Vagina (tissue), 2 donors: Measurements from ENCODE around the gene DNAJC19.

Source experiments
- POLR2A ChIP-seq, 2 donors: fragments of 450-650 bp; IDR thresholded peaks; one replicate each; pipeline ENCODE4 v1.6.1; 2017; ENCODE audit warnings: antibody characterized with exemption in 2 of 2, mild to moderate bottlenecking in 2 of 2, moderate library complexity in 2 of 2
- TF ChIP-seq, protein P1 (sequence below), 3 experiments: fragments of 450-650 bp in 2 of 3; fragments of 200-600 bp in 1 of 3; sonication (generic) in 1 of 3; IDR thresholded peaks; one replicate each; pipeline ENCODE4 v1.5.1; 2017 to 2019; ENCODE audit warnings: antibody characterized with exemption in 3 of 3, mild to moderate bottlenecking in 2 of 3, moderate library complexity in 2 of 3

GRCh38 chr3:180981912-180982311 lies 7.6 kb downstream of the DNAJC19 start:
- no peak for TF ChIP-seq POLR2A (IDR thresholded peaks at IDR 0.05)
- TF ChIP-seq, protein P1, sequence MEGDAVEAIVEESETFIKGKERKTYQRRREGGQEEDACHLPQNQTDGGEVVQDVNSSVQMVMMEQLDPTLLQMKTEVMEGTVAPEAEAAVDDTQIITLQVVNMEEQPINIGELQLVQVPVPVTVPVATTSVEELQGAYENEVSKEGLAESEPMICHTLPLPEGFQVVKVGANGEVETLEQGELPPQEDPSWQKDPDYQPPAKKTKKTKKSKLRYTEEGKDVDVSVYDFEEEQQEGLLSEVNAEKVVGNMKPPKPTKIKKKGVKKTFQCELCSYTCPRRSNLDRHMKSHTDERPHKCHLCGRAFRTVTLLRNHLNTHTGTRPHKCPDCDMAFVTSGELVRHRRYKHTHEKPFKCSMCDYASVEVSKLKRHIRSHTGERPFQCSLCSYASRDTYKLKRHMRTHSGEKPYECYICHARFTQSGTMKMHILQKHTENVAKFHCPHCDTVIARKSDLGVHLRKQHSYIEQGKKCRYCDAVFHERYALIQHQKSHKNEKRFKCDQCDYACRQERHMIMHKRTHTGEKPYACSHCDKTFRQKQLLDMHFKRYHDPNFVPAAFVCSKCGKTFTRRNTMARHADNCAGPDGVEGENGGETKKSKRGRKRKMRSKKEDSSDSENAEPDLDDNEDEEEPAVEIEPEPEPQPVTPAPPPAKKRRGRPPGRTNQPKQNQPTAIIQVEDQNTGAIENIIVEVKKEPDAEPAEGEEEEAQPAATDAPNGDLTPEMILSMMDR (IDR thresholded peaks at IDR 0.05): no peak
